Tibial nerve (tissue), 4 donors: ENCODE data around the gene AARS1. TPM values are rescaled to one million over a fixed set of nuclear protein-coding genes. Genes with fewer than 3 reads are reported as not detected.
"Not testable (repeated sequence)": the region's sequence is repeated elsewhere in the genome, so short reads cannot be mapped to it uniquely, and the experiment has no call there.

Experiments used
- DNase-seq, 2 donors: peaks; one replicate each; pipeline ENCODE4 v3.0.0-alpha.2; 2019; ENCODE audit warnings: low spot score in 2 of 2
- H3K27ac ChIP-seq, 4 donors: fragments of 200-600 bp; sonication (generic) in 3 of 4; one replicate each; pipeline ENCODE4 v1.5.1; 2017 to 2019; ENCODE audit warnings: mild to moderate bottlenecking in 1 of 4
- H3K27me3 ChIP-seq, 2 donors: fragments of 200-600 bp; sonication (generic) in 1 of 2; one replicate each; pipeline versions ENCODE4 v1.5.1 to v1.6.0; 2017 to 2019
- H3K36me3 ChIP-seq, 3 donors: fragments of 200-600 bp; sonication (generic); one replicate each; pipeline ENCODE4 v1.5.1; 2018 to 2019
- H3K4me1 ChIP-seq, 4 donors: fragments of 200-600 bp; sonication (generic) in 3 of 4; one replicate each; pipeline ENCODE4 v1.5.1; 2017 to 2019
- H3K4me3 ChIP-seq, 4 donors: fragments of 200-600 bp; sonication (generic) in 3 of 4; one replicate each; pipeline ENCODE4 v1.5.1; 2017 to 2019; ENCODE audit warnings: mild to moderate bottlenecking in 1 of 4, moderate library complexity in 1 of 4
- H3K9me3 ChIP-seq, 4 donors: fragments of 200-600 bp; sonication (generic) in 3 of 4; one replicate each; pipeline ENCODE4 v1.5.1; 2017 to 2019
- WGBS, 2 donors: methylation state at CpG; one replicate each; pipeline ENCODE4 v1.1.5; 2018; 5-methylcytosine and 5-hydroxymethylcytosine counted together
- total RNA-seq, 4 donors: library from RNA; depleted of rRNA; stranded (reverse); fragments of >200 nt; gene quantifications; one replicate each; pipeline ENCODE4 v1.1.0, GENCODE V29; 2016

AARS1 gene
- total RNA-seq, 4 donors from 2014 or later = 69.8 to 129 (median 88.9) TPM

- H3K4me1 ChIP-seq, DNase-seq, H3K9me3 ChIP-seq, H3K4me3 ChIP-seq, H3K27me3 ChIP-seq, H3K27ac ChIP-seq: not testable (repeated sequence)
- H3K36me3 ChIP-seq = peaks cover 0 to 52% (median 0%) of the 10 kb centered on the region in 3 donors
Observed at GRCh38 chr16:70226024-70226423, 63.3 kb downstream of the AARS1 start.

GRCh38 chr16:70225430-70225829 is 63.9 kb downstream of the AARS1 start:
- not testable (repeated sequence) for H3K9me3 ChIP-seq, H3K4me1 ChIP-seq, DNase-seq, H3K4me3 ChIP-seq, H3K27me3 ChIP-seq, H3K27ac ChIP-seq
- 86 to 95% methylated on average over 4 of the region's 4 CpGs for WGBS, 2 donors
- peaks cover 0 to 52% (median 0%) of the 10 kb centered on the region in 3 donors for H3K36me3 ChIP-seq

GRCh38 chr16:70224645-70225044 is 64.7 kb downstream of the AARS1 start:
- H3K27me3 ChIP-seq, H3K9me3 ChIP-seq, H3K4me1 ChIP-seq, DNase-seq, H3K4me3 ChIP-seq, H3K27ac ChIP-seq: not testable (repeated sequence)
- H3K36me3 ChIP-seq = peaks cover 0 to 52% (median 0%) of the 10 kb centered on the region in 3 donors
- 97% methylated on average over 10 to 20 of the region's 24 CpGs for WGBS, 2 donors

- not testable (repeated sequence) for DNase-seq, H3K9me3 ChIP-seq, H3K27ac ChIP-seq, H3K4me3 ChIP-seq, H3K27me3 ChIP-seq, H3K4me1 ChIP-seq
- 53 to 64% methylated on average over 1 of the region's 3 CpGs for WGBS, 2 donors
- H3K36me3 ChIP-seq = peaks cover 0 to 51% (median 0%) of the 10 kb centered on the region in 3 donors
Observed at GRCh38 chr16:70223971-70224513, 65.3 kb downstream of the AARS1 start.

GRCh38 chr16:70223216-70223615 is 66.1 kb downstream of the AARS1 start:
- H3K9me3 ChIP-seq, H3K27ac ChIP-seq, DNase-seq, H3K4me1 ChIP-seq, H3K4me3 ChIP-seq, H3K27me3 ChIP-seq: not testable (repeated sequence)
- peaks cover 0 to 46% (median 0%) of the 10 kb centered on the region in 3 donors for H3K36me3 ChIP-seq
- 71 to 86% methylated on average over 1 of the region's 2 CpGs for WGBS, 2 donors

- H3K4me3 ChIP-seq, H3K27me3 ChIP-seq, H3K9me3 ChIP-seq, DNase-seq, H3K4me1 ChIP-seq, H3K27ac ChIP-seq: not testable (repeated sequence)
- WGBS, 2 donors = 80 to 96% methylated on average over 2 of the region's 2 CpGs
- peaks cover 0 to 40% (median 0%) of the 10 kb centered on the region in 3 donors for H3K36me3 ChIP-seq
Observed at GRCh38 chr16:70222574-70222973, 66.7 kb downstream of the AARS1 start.

- not testable (repeated sequence) for H3K4me1 ChIP-seq, H3K27ac ChIP-seq, H3K4me3 ChIP-seq, H3K9me3 ChIP-seq, DNase-seq, H3K27me3 ChIP-seq
- 81 to 91% methylated on average over 2 of the region's 2 CpGs for WGBS, 2 donors
- H3K36me3 ChIP-seq = peaks cover 0 to 26% (median 0%) of the 10 kb centered on the region in 3 donors
Observed at GRCh38 chr16:70218586-70218985, 70.7 kb downstream of the AARS1 start.

- H3K27me3 ChIP-seq, H3K4me3 ChIP-seq, H3K4me1 ChIP-seq, H3K27ac ChIP-seq, DNase-seq, H3K9me3 ChIP-seq, H3K36me3 ChIP-seq: not testable (repeated sequence)
- WGBS, 2 donors = 89 to 98% methylated on average over 6 of the region's 6 CpGs
Observed at GRCh38 chr16:70206382-70206781, 82.9 kb downstream of the AARS1 start.

- H3K4me3 ChIP-seq, H3K9me3 ChIP-seq, H3K4me1 ChIP-seq, DNase-seq, H3K36me3 ChIP-seq, H3K27ac ChIP-seq, H3K27me3 ChIP-seq: not testable (repeated sequence)
- WGBS, 2 donors = 87 to 91% methylated on average over 3 to 13 of the region's 46 CpGs
Observed at GRCh38 chr16:70204668-70205405, 84.5 kb downstream of the AARS1 start.

- not testable (repeated sequence) for H3K4me1 ChIP-seq, H3K4me3 ChIP-seq, H3K36me3 ChIP-seq, DNase-seq, H3K27me3 ChIP-seq, H3K9me3 ChIP-seq, H3K27ac ChIP-seq
- 100% methylated on average over 1 to 12 of the region's 29 CpGs for WGBS, 2 donors
Observed at GRCh38 chr16:70204010-70204409, 85.3 kb downstream of the AARS1 start.

- not testable (repeated sequence) for H3K4me1 ChIP-seq, H3K9me3 ChIP-seq, H3K36me3 ChIP-seq, DNase-seq, H3K27me3 ChIP-seq, H3K4me3 ChIP-seq, H3K27ac ChIP-seq
- WGBS, 2 donors = 56 to 60% methylated on average over 3 to 6 of the region's 7 CpGs
Observed at GRCh38 chr16:70203508-70203907, 85.8 kb downstream of the AARS1 start.
